ENCODE measurements around the gene CKS2. TPM values are rescaled to one million over a fixed set of nuclear protein-coding genes. Genes with fewer than 3 reads are reported as not detected.

The CKS2 gene
- total and polyA plus RNA-seq, 2 of the 8 experiments (the other 6 are each of a cell fraction or from before 2014, with no cell fraction given), result 337 to 689 TPM

DNA sequence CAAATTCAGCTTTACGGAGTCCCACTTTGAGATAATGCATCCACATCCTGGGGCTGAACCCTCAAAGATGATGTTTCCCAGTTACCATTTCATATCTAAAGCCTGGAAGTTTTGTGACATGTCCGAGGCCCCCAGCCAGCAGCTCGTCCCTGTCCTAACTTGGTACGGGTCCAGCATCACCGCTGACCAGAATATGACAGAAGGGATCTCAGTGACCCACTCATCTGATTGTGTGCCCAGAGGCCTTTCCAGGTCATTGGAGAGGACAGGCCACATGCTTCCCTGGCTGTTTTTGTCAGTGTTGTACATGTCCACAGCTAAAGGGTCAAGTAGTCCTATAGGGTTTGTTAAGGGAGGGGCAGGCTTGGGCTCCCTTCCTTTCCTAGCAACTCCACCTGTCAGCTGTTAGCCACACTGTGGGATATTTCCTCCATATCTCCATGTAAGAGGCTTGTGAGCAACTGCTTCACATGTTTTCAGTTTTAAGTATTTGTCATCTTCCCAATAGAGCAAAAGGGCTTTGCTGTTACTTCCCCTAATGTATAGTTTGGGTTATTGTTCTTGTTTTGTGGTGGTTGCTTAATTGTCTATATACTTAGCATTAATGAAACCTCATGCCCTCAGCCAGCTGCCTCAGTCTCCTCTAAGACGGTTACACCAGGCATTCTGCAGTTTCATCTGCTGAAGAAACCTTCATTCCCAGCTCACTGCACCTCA, 40.7 kb downstream of the CKS2 start (continued):
- TF ChIP-seq, protein P1, sequence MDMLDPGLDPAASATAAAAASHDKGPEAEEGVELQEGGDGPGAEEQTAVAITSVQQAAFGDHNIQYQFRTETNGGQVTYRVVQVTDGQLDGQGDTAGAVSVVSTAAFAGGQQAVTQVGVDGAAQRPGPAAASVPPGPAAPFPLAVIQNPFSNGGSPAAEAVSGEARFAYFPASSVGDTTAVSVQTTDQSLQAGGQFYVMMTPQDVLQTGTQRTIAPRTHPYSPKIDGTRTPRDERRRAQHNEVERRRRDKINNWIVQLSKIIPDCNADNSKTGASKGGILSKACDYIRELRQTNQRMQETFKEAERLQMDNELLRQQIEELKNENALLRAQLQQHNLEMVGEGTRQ (IDR thresholded peaks at IDR 0.05; ENCODE audit: low read length), result no peak
- TF ChIP-seq BACH1 (IDR thresholded peaks at IDR 0.05; ENCODE audit: low read length), result no peak
- TF ChIP-seq, protein P2, sequence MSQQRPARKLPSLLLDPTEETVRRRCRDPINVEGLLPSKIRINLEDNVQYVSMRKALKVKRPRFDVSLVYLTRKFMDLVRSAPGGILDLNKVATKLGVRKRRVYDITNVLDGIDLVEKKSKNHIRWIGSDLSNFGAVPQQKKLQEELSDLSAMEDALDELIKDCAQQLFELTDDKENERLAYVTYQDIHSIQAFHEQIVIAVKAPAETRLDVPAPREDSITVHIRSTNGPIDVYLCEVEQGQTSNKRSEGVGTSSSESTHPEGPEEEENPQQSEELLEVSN (IDR thresholded peaks at IDR 0.05), result no peak
- TF ChIP-seq FOSL1 (IDR thresholded peaks at IDR 0.05; ENCODE audit: insufficient read depth, low read depth, low read length), result no peak
- no peak for TF ChIP-seq SIRT6 (IDR thresholded peaks at IDR 0.05; ENCODE audit: low read length)
- no peak for TF ChIP-seq HDAC6 (IDR thresholded peaks at IDR 0.05; ENCODE audit: low read depth, low read length)
- TF ChIP-seq SIN3A (conservative IDR thresholded peaks at IDR 0.05 in 1 of 2, IDR thresholded peaks at IDR 0.05 in 1 of 2; ENCODE audit: low read depth in 1 of 2, low read length in 2 of 2), result no peak
- TF ChIP-seq RNF2 (IDR thresholded peaks at IDR 0.05; ENCODE audit: borderline replicate concordance, low read depth, low read length, missing control alignments, poor library complexity, severe bottlenecking), result no peak

Data from H1 (cell line).